ENCODE measurements around the gene TMTC1. TPM values are rescaled to one million over a fixed set of nuclear protein-coding genes. Genes with fewer than 3 reads are reported as not detected.

The TMTC1 gene
- total and polyA plus RNA-seq, 2 of the 8 experiments (the other 6 are each of a cell fraction or from before 2014, with no cell fraction given), result 15.4 to 20.8 TPM

- no peaks in the 10 kb centered on the region for H3K23me2 ChIP-seq (ENCODE audit: low read depth, low read length)
- H2BK15ac ChIP-seq (ENCODE audit: low read length), result no peak overlapping the region
- no peak overlapping the region for H3K4me2 ChIP-seq (ENCODE audit: insufficient read depth in 1 of 2, low read depth in 2 of 2, low read length in 2 of 2)
- no peak overlapping the region for H3K23ac ChIP-seq (ENCODE audit: insufficient read length)
- DNase-seq (ENCODE audit: low read depth in 1 of 2, low spot score in 2 of 2) (no peak), FAIRE-seq (no peak)
- ChIA-PET CTCF (ENCODE audit: partially characterized antibody) (interaction anchor here (0.8 to 1.2 kb wide), 2 partner anchors 91 to 109 kb away, joined by 3 read pairs; no protein-coding TSS in a partner anchor), POLR2A (ENCODE audit: partially characterized antibody) (no interaction called here)
- H2AK5ac ChIP-seq (ENCODE audit: low read depth, low read length), result no peak overlapping the region
- no peak overlapping the region for H3K4ac ChIP-seq (replicated peaks; ENCODE audit: insufficient read length, low read depth, low read length)
- 88% methylated on average over 6 of the region's 6 CpGs; no CpG with 5 or more reads in 1 of the 2 experiments for WGBS, 2 experiments (ENCODE audit: extremely low coverage in 1 of 2, insufficient coverage in 1 of 2, insufficient read length in 1 of 2, insufficient replicate concordance in 2 of 2, low coverage in 1 of 2, low lambda C conversion rate in 2 of 2, missing lambda C conversion rate in 1 of 2)
- H2AFZ ChIP-seq (ENCODE audit: low read length), result no peak overlapping the region
- H3K9me3 ChIP-seq (ENCODE audit: insufficient read depth in 2 of 2, low read depth in 1 of 2, low read length in 1 of 2), result no peaks in the 10 kb centered on the region
- no peak overlapping the region for H4K91ac ChIP-seq (replicated peaks; ENCODE audit: insufficient read length, low read length)
- H4K8ac ChIP-seq (ENCODE audit: extremely low read depth, insufficient read depth, low read length), result no peak overlapping the region
- no peak overlapping the region for H3K27ac ChIP-seq (ENCODE audit: low read depth, low read length)
- no peaks in the 10 kb centered on the region for H3K4me1 ChIP-seq (replicated peaks in 1 of 4; ENCODE audit: control insufficient read depth in 3 of 4, insufficient read depth in 4 of 4, low read length in 3 of 4)
- TF ChIP-seq BCL11A (IDR thresholded peaks at IDR 0.05; ENCODE audit: low read depth in 2 of 2, low read length in 2 of 2), result no peak
- no peak for TF ChIP-seq SIN3A (conservative IDR thresholded peaks at IDR 0.05 in 1 of 2, IDR thresholded peaks at IDR 0.05 in 1 of 2; ENCODE audit: low read depth in 1 of 2, low read length in 2 of 2)
- no peak for TF ChIP-seq SP1 (IDR thresholded peaks at IDR 0.05; ENCODE audit: low read depth, low read length)
- no peak for TF ChIP-seq POLR2A (IDR thresholded peaks at IDR 0.05; ENCODE audit: control extremely low read depth in 1 of 2, low read depth in 2 of 2, low read length in 2 of 2)
- TF ChIP-seq USF2 (IDR thresholded peaks at IDR 0.05; ENCODE audit: low read length), result no peak
- TF ChIP-seq TAF7 (optimal IDR thresholded peaks at IDR 0.05; ENCODE audit: borderline replicate concordance, low read depth, low read length), result no peak
- TF ChIP-seq NRF1 (IDR thresholded peaks at IDR 0.05; ENCODE audit: low read depth, low read length), result no peak
- no peak for TF ChIP-seq TCF12 (IDR thresholded peaks at IDR 0.05; ENCODE audit: low read depth, low read length)
- no peak for TF ChIP-seq PHF8 (conservative IDR thresholded peaks at IDR 0.05; ENCODE audit: low read depth, low read length)
- TF ChIP-seq SP2 (IDR thresholded peaks at IDR 0.05; ENCODE audit: low read length), result no peak
- H3K79me1 ChIP-seq (ENCODE audit: low read depth, low read length), result no peaks in the 10 kb centered on the region
- H2BK20ac ChIP-seq (ENCODE audit: low read length), result no peak overlapping the region
- H4K20me1 ChIP-seq (replicated peaks in 1 of 2; ENCODE audit: control insufficient read depth in 1 of 2, insufficient read depth in 2 of 2, low read length in 2 of 2), result peaks cover 0 to 4% of the 10 kb centered on the region in 2 experiments
- peaks cover 0 to 2% (median 0%) of the 10 kb centered on the region in 4 experiments; a peak in 1 of 8 replicates for H3K36me3 ChIP-seq (ENCODE audit: control insufficient read depth in 2 of 4, insufficient read depth in 4 of 4, low read length in 3 of 4)
- H2BK120ac ChIP-seq (replicated peaks; ENCODE audit: low read depth, low read length), result no peak overlapping the region
- no peak overlapping the region for H3K14ac ChIP-seq (ENCODE audit: insufficient read length)
- no peak overlapping the region for H2BK12ac ChIP-seq (ENCODE audit: low read depth, low read length)
- H3K79me2 ChIP-seq (ENCODE audit: control insufficient read depth in 1 of 2, insufficient read depth in 2 of 2, low read length in 2 of 2), result no peaks in the 10 kb centered on the region
- H3K18ac ChIP-seq (ENCODE audit: extremely low read depth, low read length), result no peak overlapping the region
- H3K56ac ChIP-seq (replicated peaks; ENCODE audit: insufficient read length, low read depth, low read length), result no peak overlapping the region
- no peak overlapping the region for H2BK5ac ChIP-seq (ENCODE audit: low read depth, low read length)
- H3K9ac ChIP-seq (replicated peaks in 1 of 4; ENCODE audit: extremely low read depth in 1 of 4, low read depth in 3 of 4, low read length in 3 of 4), result no peak overlapping the region
- H3K4me3 ChIP-seq (ENCODE audit: extremely low read depth in 1 of 4, insufficient read depth in 2 of 4, low read depth in 3 of 4, low read length in 4 of 4), result no peak overlapping the region
- H4K5ac ChIP-seq (ENCODE audit: insufficient read length, low read depth, low read length), result no peak overlapping the region
- no peaks in the 10 kb centered on the region for H3K27me3 ChIP-seq (replicated peaks in 1 of 4; ENCODE audit: control insufficient read depth in 3 of 4, extremely low read depth in 1 of 4, insufficient read depth in 3 of 4, low read length in 3 of 4)
Measured at GRCh38 chr12:29734734-29735133, 49.0 kb downstream of the TMTC1 start.
